ENCODE data around the gene PKNOX1. TPM values are rescaled to one million over a fixed set of nuclear protein-coding genes. Genes with fewer than 3 reads are reported as not detected.
A peak's percentile ranks its signal among the peaks of the same experiment; 100 is the strongest.

PKNOX1 gene
- total and polyA plus RNA-seq, 9 of the 15 experiments (the other 6 are each of a cell fraction or from before 2014, with no cell fraction given): 8.8 to 25.9 (median 13.2) TPM

- TF ChIP-seq MYBL2 (IDR thresholded peaks at IDR 0.05; ENCODE audit: low read depth) (no peak), MYBL2 (CRISPR knock-in tag; IDR thresholded peaks at IDR 0.05; ENCODE audit: borderline replicate concordance) (no peak), ZBTB17 (CRISPR knock-in tag; IDR thresholded peaks at IDR 0.05) (peak; percentile 69; the same call in 1 of the 2 replicates), MTA3 (IDR thresholded peaks at IDR 0.05; ENCODE audit: borderline replicate concordance) (no peak), ZNF140 (CRISPR knock-in tag; IDR thresholded peaks at IDR 0.05) (no peak), NR2F6 (CRISPR knock-in tag; IDR thresholded peaks at IDR 0.05) (no peak; the same call in 1 of the 2 replicates), POLR3A (IDR thresholded peaks at IDR 0.05; ENCODE audit: borderline replicate concordance, extremely low read depth, insufficient read depth, insufficient read length) (no peak), ZNF408 (CRISPR knock-in tag; IDR thresholded peaks at IDR 0.05; ENCODE audit: low read depth) (no peak), SUPT5H (IDR thresholded peaks at IDR 0.05) (peak; percentile 58), MGA (IDR thresholded peaks at IDR 0.05) (peak; percentile 94), LCOR (CRISPR knock-in tag; IDR thresholded peaks at IDR 0.05) (peak; percentile 89), ZNF124 (CRISPR knock-in tag; IDR thresholded peaks at IDR 0.05) (no peak), ZKSCAN1 (IDR thresholded peaks at IDR 0.05; ENCODE audit: low read depth, low read length) (peak; percentile 35; the same call in 1 of the 2 replicates), MYNN (IDR thresholded peaks at IDR 0.05) (no peak), MYNN (CRISPR knock-in tag; IDR thresholded peaks at IDR 0.05) (no peak), KHSRP (IDR thresholded peaks at IDR 0.05) (peak; percentile 65; the same call in 1 of the 2 replicates), ZNF354B (CRISPR knock-in tag; IDR thresholded peaks at IDR 0.05) (no peak)
Measured at GRCh38 chr21:42973991-42974831, at the start of gene PKNOX1 (continued).

Data from K562 (cell line).